Effector CD4-positive, alpha-beta T cell (primary cell): ENCODE measurements around the gene IQCM.

Experiments
- DNase-seq: peaks from one replicate; pipeline ENCODE4 v3.0.0-alpha.2; 2020

Gene IQCM

DNA sequence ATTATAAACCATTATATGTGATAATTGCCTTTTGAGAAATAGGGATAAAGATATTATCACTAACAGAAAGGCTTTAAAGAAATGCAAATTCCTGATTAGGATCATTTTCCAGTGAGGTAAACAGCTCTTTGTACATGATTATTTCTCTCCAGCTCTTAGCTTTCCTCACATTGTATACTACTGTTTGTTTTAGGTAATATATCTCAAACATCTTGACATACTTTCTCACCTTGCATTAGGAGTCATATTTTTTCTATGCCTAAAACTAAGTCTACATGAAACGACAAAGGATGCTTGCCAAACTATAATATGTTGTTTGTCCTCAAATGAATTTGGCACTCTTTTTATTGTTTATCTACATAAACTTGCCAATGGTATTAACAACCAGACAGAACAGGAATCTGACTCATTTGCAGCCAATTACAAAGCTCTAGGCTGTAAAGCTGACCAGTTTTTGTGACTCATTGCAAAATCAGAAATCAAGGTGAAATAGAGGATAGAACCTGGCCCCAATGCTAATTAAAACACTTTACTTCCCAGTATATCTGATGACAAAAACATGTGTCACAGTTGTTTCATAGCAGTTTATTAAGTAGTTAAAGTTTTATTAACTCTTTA lies 107.0 kb downstream of the IQCM start:
- no peak for DNase-seq

DNA sequence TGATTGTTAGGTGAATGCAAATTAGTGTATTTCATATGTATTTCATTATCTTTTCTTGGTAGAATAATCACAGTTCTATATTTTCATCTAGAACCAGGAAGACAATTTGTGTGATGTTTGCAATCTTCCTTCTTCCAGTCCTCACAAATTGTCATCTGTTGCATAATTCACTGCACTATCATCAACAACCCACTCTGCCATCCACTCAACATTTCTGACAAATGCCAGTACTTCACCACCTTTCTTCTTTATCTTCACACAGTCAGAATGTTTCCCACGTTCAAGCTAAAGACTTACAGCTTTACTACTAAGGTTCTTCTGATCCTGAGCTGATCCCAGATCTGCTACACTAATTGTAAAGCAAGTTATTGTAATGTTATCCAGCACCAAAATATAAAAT lies 107.8 kb downstream of the IQCM start:
- no peak for DNase-seq

DNA sequence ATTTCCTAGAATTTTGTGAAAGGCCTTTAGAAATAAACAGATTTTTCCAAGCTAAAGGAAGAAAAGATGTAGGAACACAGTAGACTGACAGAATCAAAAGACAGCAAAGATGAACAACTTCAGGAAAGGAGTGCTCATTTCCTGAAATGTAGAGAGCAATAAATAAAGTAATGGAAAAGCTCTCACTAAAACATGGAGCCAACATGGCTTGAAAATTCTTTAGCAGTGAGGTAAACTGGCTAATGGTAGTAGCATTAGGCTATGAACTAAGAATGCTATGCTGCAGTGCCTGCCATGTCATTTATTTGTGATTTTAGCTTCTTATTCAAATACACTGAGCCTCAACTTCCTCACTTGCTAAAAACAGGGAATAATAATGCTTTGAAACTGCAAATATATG lies 108.7 kb downstream of the IQCM start:
- DNase-seq, result no peak

DNA sequence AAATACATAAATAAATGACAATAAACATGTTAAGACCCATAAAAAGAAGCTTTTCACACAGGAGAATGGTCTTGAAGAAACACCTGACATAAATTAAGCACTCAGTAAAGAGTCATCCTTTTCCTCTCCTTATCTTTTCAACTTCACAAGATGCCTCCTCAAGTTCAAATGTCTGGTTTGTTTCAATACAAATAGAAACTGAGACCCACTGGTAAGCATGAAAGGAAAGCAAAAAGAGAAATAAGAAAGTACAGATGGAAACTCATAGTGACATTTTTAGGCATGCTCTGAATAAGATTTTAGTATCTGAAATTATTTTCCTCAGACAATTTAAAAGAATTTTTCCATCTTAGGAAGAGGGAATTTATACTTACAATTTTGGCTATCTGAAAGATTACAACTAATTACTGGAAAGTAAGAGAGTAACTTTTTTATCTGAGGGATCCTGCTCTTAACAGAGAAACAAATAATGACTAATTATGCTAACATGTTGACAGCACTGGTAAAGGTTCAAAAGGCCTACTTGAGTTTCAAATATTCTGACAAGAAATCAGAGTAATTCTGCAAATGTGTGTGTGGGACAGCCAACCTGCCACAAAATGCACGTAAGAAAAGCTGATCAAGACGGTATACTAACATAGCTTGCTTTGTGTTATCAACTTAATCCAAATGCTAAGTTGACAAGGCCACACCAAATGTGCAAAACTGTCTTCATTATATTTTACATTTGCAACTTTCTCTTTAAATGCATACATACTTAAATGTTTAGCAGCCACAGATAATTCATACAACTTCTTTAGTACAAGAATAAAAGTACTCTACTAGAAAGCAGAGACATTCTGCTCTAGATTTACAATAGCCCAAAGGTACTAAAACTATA lies 113.0 kb downstream of the IQCM start:
- DNase-seq, result no peak

DNA sequence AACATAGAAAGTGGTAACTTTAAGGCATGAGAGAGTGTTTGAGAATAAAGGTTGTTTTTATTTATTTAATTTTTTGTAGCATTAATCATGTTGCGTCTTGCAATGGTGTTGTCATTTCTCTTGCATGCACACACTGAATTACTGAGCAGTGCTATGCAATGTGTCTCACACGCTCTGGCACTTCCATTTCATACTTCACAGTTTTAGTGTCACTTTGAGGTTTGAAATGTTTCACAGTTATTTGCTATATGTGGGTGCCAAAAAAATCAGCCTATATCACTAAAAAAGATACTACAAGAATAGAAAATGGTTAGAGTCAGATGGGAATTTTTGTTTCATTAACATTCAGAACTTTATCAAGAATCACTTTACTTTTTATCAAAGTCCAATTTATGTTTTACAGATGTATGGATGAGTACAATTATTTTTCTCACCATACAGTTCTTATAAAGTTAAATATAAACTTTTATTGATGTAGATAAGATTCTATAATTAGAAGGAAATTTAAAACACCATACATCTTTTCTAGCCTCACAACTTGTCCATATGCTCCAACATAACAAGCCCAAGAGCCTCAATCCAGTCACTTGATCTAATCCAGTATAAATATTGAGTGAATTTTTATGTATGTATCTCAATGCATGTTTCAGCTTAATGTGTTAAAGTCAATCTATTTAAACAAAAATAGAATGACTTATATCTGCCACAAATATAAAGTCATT lies 114.0 kb downstream of the IQCM start:
- no peak for DNase-seq

DNA sequence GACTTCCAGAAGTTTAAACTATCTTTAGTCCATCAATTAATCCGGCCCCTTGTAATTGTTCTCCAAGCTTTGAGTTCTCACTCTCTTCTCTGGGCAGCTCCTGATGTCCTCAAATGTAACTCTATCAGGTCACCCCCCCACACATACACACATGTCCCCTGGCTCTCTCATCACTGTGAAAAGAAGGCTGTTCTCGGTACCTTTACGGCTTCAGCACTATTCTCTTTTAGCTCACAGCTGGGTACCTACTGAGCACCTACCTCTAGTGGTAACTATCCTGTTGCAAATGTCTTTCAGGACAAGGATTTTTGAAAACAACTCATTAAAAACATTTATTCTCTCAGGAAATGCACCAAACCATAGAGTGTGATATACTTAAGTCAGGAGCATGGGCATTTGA lies 115.4 kb downstream of the IQCM start:
- no peak for DNase-seq

DNA sequence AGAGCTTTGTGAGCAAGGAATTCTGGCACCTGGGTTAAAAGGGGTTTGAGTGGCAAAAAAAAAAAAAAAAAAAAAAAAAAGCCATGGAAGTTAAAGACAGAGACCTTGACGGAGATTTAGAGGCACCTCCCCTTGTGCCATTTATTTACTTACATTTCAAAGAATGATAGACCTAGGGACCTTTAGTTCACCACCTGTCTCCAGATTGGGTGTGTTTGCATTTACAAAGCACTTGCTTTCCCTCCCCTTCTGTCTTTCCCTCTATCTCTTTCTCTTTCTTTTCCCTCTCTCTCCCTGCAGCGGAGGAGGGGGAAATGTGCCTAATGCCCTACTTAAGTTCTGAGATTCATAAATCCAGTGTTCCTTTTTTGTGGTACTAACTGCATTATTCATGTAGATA lies 116.0 kb downstream of the IQCM start:
- DNase-seq, result no peak

DNA sequence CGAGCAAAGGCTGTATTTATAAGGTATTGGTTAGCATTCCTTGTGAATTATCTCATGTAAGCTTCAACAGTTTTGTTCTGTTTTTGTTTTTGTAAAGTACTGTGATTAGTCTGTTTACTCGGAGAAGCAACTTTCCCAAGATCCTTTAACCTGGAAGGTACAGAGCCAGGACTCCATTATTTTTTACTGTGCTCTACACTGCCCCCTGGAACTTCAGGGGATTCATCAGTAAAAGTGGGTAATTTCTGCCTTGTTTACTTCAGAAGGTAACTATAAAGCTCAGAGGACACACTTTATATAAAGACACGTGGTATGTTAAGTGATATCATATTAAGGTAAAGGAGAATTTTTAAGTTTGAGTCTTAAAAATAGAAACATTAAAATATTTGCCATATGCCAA lies 124.9 kb downstream of the IQCM start:
- DNase-seq, result no peak

DNA sequence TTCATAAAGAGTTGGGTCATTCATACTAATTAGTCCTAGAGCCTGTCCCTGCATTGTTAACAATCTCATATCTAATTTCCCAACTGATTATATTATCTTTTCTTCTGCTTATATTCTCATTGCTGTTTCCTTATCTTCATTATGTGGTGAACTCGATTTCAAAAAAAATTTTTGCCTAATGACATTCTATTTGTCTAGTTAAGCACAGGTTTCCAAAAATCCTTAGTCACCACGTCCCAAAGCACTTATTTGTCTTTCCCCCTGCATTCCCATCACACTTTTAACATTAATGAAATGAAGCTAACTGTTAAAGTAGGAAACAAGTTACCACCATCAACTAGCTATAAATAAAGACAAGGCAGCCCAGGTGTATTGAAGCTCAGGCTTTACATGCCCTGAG lies 131.1 kb downstream of the IQCM start:
- DNase-seq, result no peak

DNA sequence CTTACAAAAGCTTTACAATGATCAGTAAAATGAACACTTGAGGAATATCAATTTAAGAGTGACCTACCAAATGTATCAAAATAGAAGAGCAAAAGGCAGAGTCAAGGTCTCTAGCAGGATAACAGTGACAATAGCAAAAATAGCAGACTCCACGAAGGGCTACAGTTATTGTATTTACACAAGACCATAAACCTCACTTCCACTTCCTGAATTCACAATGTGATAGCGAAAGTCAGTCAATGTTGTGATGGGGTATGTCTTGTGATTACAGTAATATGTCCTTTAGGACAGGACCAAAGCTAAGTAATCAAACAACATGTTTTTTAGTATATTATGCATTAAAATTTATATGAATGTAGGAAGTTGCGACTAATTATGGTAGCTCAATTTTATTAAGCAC lies 139.6 kb downstream of the IQCM start:
- no peak for DNase-seq

DNA sequence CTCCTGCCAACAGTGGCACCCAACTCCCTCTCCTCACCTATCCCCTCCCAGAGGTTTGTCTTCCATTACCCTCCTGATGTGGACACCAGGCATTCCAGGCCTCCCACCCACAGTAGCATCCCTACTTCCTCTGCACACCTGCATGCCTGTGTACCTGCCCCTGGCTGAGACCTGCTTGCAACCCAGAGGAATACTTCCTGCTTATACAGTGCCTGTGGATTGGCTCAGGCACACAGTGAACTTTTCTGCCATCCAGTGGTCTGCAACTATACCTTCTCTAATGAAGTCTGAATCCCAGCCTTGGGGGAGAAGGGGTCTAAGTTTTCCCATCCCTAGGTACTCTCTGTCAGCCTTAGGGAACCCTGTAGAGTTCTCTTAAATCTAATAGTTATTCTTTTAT lies 169.9 kb downstream of the IQCM start:
- DNase-seq, result no peak

DNA sequence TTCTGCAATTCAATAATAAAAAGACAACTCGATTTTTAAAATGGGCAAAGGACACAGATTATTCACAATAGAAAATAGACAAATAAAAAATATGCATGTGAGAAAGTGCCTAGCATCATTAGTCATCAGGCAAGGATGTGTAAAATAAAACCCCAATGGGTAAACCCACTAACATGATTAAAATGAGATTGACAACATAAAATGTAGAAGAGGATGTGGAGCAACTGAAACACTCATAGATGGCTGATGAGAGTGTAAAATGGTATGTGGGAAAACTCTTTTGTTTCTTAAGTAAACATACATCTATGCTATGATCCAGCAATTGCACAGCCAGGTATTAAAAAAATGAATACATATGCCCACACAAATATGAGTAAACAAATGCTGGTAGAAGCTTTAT lies 177.6 kb downstream of the IQCM start:
- no peak for DNase-seq

DNA sequence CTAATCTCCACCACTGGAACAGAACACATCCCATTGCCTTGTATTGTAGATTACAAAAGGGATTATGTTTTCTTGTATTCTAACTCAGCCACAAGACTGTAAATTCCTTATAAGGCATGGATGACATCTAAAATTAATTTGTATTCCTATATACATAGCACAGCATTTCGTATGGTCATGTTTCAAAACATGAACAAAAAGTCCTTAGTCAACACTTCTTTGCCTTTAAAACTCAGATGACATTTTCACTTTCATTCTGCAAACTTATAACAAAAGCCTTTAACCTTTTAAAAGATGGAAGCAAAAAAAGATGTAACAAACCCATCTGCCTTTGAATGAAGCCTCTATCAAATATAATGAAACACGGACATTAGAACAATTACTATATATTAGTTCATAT lies 181.3 kb downstream of the IQCM start:
- DNase-seq, result no peak

DNA sequence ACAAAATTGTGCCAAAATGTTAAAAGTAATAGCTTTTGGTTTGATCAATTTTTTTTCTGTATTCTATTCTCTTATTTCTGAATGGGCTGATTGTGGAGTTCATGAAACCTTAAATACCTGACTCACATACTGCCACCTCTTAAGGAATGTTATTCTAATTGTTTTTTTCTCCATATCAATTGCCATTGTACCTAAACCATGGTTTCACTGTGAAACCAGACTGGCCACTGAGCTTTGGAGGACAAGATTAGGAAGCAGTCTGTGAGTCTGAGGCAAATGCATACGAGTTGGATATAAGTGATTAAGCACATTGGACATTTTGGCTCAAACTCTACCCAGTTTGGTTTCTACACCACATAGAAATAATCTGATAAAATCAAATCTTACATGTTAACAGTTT lies 184.0 kb downstream of the IQCM start:
- DNase-seq, result no peak

DNA sequence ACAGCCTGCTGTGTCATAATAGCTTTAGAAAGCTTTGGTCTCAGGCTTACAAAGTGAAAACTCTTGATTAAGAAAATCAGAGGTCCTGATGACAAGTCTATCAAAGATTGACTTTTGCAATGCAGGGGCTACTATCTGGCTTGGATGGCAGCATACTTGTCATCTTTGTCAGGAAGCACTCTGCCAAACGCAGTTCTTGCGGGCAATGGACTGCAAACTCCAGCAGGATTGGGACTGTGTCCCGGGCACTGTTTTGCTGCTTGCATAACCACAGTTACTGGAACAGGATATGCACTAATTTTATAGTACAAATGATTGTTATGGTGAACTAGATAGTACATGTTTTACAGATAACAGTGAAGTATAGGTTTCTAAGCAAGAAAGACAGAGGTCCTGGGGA lies 185.6 kb downstream of the IQCM start:
- DNase-seq, result no peak

DNA sequence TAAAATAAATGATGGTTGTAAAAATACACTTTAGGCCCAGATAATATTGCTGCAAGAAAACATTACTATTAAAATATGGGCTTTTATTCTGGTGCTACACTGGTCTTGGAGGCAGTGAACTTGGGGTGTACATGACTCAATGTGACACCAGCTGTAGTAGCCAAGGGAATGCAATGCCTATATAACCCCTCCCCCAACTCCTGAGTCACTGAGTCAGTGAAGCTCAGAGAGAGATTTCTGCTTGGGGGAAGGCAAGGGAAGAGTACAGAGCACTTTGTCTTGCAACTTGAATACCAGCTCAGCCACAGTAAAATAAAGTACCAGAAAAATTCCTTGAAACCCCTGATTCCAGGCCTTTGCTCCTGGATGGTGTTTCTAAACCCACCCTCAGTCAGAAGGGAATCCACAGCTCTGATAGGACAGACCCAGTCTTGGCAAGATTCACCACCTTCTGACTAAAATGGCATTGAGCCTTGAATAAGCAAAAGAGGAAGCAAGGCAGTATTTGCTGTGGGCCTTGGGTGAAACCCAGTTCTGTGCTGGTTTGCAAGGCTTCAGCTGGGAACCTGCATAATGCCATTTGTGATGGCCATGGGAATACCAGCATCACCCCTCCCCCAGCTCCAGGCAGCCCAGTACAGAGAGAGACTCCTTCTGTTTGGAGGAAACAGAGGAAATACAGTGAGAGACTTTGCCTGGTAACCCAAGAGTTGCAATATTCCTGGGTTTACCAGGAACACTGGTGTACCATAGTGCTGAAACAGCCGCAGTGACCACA lies 209.9 kb downstream of the IQCM start:
- no peak for DNase-seq

DNA sequence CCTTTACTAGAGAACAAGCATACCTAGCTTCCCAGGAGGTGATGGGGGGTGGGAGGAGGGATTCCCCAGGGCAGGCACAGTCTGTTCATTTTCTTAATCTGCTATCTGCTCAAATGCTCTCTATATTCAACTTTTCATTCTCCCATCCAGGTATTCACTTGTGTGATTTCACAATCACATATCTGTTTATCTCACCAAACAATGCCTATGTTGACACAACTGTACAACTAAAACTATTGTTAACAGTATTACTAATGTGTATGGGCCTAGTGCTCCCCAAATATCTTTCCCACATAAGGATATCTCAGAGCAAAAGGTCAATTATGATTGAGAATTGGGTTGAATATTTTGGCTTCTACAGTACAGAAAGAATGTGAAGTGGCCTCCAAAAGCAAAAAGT lies 210.8 kb downstream of the IQCM start:
- no peak for DNase-seq

DNA sequence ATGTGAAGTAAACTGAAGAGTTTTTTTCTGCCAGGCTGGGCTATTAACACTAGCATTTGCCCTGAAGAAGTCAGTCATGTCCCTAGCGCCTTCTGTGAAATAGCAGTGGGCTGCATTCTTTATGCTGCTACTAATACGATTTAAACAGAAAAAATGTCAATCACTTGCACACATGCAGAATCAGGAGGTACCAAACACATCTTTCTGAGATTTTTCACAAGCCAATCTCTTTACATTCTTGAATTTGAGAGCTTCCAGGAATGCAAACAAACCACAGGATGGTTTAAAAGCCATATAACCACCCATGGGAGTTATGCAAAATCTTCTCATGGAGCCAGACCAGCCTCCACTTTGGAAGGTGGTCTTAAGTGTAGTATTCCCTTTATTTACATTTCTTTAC lies 220.1 kb downstream of the IQCM start:
- no peak for DNase-seq

DNA sequence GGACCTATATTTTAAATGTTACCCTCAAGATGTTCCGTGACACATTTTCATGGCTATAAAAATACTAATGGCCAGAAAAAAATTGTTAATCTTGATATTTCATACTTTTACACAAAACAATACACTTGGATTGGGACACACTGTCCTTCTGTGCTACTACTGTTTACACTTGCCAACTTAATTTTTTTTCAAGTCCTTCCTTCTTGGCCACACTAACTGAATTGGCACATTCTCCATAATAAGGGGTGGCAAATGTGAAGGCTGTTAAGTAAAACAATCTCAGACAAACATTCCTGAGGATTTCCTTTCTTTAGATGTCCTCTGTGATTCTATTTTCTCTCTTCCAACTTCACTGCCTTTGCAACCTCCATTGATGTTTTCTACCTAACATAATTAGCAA lies 225.8 kb downstream of the IQCM start:
- DNase-seq, result no peak

DNA sequence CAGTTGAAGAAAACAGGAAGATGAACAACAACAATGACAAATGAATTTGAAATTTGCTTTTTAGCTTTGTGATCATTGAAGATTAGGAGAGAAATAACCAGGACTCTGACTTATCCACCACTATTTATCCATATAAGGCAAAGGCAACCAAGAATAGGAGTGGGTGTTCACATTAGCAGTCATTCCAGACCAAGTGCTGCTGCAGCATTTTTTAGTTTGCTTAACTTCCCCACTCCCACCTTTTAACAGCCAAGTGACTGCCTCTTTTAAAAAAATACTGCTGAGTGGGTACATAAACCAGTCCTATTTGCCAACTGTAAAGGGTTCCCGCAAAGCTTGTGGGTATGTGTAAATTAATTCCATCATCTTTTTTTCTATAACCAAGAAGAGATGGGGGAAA lies 230.9 kb downstream of the IQCM start:
- DNase-seq, result no peak

DNA sequence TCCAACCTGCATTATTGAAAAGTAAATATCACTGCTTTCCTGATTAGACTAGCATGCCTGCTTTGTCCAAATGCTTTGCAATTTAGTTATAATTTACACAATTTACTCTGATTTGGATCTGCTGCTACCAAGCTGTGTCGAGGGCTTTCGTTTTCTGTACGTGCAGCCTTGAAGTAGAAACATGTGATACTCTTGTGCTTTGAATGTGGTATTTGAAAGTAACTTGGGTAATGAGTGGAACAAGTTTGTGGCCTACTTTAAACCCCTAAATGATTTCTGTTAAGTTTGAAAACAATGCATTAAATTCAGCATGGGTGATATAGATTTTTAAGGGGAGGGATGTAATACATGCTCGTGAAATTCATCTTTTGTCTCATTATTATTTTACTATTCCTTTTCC lies 240.7 kb downstream of the IQCM start:
- no peak for DNase-seq

DNA sequence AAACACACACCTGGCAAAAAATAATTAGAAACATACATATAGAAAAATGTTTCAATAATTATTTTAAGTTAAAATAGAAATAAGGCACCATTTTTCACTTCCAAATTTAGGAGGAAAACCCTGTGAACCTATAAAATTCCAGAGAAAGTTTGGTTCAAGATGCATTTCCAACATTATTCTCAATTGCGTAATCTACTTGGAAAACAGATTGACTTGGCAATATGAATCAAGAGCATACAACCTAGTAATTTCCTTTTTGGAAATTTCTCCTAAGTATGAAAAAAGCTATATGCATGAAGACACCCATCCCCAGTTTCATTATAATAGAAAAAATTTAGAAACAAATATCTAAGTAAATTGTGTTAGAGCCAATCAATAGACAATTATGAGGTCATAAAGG lies 242.9 kb downstream of the IQCM start:
- DNase-seq, result no peak

DNA sequence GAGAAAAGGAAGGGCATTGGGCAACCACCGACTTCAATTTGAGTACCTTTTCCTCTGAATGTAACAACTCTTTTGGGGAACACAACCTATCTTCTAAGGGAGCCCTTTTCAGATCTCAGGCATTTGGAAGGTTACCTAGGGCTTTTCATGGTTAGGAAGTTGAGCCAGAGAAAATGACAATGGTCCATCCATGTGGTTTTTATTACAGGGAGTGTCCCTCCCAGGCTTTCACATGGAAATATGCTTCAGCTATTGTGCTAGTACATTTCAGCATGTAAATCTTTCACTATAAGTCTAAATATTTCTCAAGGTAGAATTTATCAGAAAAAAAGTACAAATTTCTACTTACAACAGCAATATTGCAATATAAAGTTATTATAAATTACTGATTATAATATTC lies 259.8 kb downstream of the IQCM start:
- DNase-seq, result no peak
